DMS 273 treated with DMSO at 0.1 percent for 48 hours (cell line): Measurements from ENCODE around the gene FOXN4.
A peak's percentile ranks its signal among the peaks of the same experiment; 100 is the strongest.

Source experiments
- DNase-seq: peaks from one replicate; lab custom pipeline; 2025; lab: John Stamatoyannopoulos, UW

FOXN4 gene

GRCh38 chr12:109305547-109305946, 3.5 kb downstream of the FOXN4 start:
- no peak for DNase-seq

DNA sequence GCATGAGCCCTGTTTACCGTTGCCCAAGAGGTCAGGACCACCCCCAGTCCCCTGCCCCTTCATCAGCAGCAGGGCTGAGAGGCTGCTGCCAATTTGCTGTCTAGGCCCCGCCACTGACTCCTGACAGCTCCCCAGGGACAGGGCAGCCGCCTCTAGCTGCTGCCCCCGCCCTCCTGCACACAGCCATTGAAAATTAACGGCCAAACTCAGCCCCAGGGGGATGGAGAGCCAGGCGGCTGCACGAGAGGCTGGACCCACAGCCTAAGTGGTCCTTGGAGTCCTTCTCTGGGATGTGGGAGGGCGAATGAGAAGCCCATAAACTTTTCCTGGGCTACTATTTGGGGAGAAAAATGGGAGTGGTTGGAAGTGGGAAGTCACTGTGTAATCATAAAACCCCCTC, 4.6 kb downstream of the FOXN4 start:
- no peak for DNase-seq

- DNase-seq: no peak
These were observed 6.3 kb downstream of the FOXN4 start for GRCh38 chr12:109302770-109303169.

GRCh38 chr12:109302358-109302757, 6.7 kb downstream of the FOXN4 start:
- DNase-seq: no peak

DNA sequence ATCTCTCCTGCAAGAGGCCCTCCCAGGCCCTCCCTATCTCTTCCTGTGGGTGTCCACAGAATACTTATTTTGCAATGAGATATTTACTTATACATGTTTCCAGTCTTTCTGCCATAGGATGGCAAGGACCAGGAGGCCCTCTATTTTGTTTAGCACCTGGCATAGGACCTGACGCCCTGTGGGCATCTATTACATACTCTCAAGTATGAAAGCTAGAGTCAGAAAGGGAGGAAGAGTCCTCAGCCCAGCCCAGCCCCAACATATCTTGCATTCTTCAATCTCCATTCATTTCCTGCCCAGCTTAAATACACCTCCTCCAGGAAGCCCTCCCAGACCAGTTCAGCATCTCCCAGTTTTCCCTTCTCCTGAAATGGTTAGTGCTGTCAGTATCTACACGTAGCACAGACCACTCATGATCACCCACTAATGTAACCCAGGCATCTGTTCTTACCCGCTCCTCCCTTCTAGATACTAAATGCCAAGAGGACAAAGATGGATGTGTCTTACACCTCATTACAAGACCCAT, 7.4 kb downstream of the FOXN4 start:
- no peak for DNase-seq

DNA sequence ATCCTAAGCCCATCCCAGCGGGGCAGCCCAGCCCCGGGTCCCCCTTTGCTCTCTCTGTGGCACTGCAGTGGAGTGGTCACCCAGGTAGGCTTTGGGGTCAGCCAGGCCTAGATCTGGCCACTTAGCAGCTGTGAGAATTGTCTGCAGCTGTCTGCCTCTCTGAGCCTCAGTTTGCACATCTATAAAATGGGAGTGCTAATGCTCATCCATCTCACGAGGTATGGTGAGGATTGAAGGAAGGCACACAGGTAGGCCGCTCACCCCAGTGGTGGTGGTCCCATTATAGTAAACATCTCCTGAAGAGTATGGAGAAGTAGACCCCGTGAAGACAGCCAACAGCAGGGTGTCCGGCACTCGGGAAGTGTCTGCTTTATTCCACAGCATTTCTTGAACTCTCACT, 9.2 kb downstream of the FOXN4 start:
- no peak for DNase-seq

DNA sequence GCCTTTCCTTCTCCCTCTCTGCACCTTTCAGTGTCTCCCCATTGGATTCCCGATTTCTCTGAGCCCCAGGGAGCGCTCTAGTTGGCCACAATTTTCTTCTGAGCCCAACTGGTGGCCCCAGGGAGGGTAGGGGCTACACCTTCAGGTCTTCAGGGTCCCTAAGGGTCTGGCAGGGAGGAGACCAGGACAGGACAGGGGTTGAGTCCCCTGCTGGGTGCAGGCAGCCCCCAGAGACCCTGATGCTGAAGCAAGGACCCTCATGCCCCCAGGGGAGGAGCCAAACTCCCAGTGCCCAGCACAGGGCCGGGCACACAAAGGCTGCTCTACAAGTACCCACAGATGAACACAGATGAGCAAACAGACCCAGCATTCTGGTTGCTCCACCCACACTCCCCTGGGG, 12.7 kb downstream of the FOXN4 start:
- DNase-seq: no peak

DNA sequence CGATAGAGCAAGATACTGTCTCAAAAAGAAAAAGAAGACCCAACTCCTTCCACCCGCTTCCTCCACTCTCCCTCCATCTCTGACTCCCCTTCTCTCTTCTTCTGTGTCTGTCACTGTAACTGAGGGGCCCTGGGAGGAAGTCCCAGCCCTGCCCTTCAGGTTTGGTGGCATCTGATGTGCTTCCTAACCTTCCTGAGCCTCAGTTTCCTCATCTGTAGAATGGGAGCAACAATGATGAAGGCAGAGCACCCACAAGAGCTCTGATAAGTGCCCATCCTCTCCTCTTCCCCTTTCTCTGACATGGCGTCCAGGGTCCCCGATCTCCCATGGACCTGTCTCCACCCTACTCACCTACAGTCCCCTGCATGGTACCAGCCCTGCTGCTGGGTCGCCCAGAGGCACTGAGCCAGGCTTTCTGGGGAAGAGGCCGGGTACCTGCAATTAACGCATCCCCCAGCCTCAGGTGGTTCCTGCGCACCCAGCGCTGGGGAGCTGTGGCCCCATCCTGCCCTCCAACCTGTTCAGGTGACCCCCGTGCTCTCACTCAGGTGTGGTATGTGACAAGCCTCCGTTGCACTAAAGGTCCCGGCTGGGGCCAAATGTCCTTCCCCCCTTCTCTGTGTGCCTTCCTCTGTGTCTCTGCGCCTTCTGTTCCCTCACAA, 13.2 kb downstream of the FOXN4 start:
- DNase-seq: no peak

- no peak for DNase-seq
These were observed 14.7 kb downstream of the FOXN4 start for GRCh38 chr12:109294286-109294796.

DNA sequence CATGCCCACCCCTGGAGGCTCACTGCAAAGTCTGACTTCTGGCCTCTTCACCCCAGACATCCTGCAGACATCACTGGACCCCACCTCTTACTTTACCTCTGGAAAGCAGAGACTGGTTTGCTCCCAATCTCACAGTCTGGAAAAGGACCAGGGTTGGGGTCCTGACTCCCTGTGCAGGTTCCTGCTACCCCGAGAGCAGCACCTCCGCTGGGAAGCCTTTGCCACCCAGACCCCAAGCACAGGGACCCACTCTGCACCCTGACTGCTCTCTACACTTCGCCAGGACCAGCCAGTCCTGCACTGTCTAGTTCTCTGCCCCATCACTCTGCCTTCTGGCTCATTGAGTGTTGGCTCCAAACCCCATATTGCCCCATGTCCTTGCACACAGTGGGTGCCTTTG, 16.0 kb downstream of the FOXN4 start:
- DNase-seq: no peak

DNA sequence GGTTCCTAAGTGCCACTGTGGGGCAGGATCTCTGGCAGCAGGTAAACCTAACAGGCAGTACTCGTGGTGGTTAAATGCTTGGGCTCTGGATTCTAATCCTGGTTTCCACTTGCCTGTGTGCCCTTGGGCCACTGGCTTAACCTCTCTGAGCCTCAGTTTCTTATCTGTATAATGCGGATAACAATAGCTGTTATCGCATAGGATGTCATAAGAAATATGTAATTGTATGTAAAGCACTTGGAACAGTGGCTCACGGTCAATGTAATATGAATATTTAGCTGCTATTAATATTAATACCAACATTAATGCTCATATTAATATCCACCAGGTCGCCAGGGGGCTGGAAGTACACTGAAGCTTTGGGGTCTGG, 16.8 kb downstream of the FOXN4 start:
- DNase-seq: no peak

GRCh38 chr12:109291521-109292341, 17.4 kb downstream of the FOXN4 start:
- DNase-seq: peak; percentile 94

GRCh38 chr12:109291117-109291516, 18.0 kb downstream of the FOXN4 start:
- DNase-seq: no peak

DNA sequence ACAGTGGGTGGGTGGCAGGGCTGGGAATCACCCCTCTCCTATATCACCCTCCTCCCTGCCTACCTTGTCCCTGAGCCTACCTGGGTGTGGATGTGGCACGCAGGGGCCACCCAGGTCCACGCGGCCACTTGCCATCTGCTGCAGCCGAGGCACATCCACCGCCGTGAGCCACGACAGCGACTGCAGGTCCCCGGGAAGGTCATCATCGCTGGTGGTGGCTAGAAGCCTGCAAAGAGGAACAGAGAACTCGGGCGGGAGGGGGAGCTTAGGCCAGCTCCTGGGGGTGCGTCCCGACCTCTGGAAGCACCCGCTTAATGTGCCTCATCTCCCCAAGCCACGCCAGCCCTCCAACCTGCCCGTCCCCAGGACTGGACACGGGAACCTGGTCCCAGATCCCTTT, 19.0 kb downstream of the FOXN4 start:
- DNase-seq: no peak

DNA sequence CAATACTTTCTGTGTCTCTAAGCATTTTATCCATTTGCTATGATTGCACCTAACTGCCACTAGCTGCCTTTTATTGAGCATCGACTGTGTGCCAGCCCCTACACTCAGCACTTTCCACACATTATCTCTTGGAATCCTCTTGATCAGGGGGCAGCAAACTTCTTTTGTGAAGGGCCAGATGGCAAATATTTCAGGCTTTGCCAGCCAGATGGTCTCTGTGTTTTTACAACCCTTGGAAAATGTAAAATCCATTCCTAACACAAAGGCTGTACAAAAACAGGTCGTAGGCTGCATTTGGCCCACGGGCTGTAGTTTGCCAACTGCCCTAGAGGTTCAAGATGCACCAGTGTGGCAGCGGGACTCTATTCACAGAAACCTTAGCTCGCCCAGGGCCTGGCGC, 19.5 kb downstream of the FOXN4 start:
- DNase-seq: peak; percentile 79

GRCh38 chr12:109289004-109289403, 20.1 kb downstream of the FOXN4 start:
- peak; percentile 65 for DNase-seq

DNA sequence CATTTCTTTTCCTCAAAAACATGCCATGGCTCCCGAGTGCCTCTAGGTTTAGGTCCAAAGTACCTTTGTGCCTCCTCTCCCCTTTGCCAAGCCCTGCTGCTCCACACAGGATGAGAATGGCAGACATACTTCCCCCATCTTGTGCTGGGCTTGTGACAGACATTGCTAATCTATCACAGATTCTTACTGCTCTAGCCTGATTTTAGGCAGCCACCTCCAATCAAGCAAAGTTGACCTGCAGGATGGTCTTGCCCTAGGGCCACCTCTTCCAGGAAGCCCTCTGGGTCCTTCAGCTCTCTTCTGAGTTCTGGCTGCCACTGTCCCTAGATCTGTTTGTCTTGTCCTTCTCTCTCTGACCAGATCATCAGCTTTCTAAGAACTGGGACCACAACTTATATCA, 20.5 kb downstream of the FOXN4 start:
- no peak for DNase-seq

GRCh38 chr12:109287811-109288469, 21.1 kb downstream of the FOXN4 start:
- no peak for DNase-seq

GRCh38 chr12:109287181-109287580, 21.9 kb downstream of the FOXN4 start:
- DNase-seq: no peak

GRCh38 chr12:109286652-109287051, 22.4 kb downstream of the FOXN4 start:
- no peak for DNase-seq

GRCh38 chr12:109286252-109286651, 22.8 kb downstream of the FOXN4 start:
- DNase-seq: no peak

- DNase-seq: no peak
These were observed 24.7 kb downstream of the FOXN4 start for GRCh38 chr12:109284392-109284791.

- no peak for DNase-seq
These were observed 27.6 kb downstream of the FOXN4 start for GRCh38 chr12:109281452-109281851.
